ENCODE measurements around the gene ADIPOQ. TPM values are rescaled to one million over a fixed set of nuclear protein-coding genes. Genes with fewer than 3 reads are reported as not detected.

Gene ADIPOQ
- total and polyA plus RNA-seq, 2 of the 13 experiments (the other 11 are each of a cell fraction or from before 2014, with no cell fraction given) = not detected

DNA sequence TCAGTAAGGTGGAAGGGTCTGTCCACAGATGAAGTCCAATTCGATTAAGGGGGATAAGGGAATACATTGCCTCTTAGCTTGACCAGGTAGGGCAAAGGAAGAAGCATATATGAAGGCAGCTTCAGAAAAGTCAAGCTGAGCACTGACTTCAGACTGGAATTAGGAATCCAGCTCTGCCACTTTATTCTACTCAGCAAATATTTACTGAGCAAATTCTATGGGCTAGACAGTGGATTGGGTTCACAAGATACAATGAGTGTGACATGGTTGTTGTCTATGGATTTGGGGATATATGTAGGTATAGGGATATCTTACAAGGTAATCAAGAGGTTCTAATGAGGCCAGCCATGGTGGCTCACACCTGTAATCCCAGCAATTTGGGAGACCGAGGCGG, 526 bp downstream of the ADIPOQ start:
- no peak overlapping the region for H3K4me2 ChIP-seq (ENCODE audit: low read depth, low read length)
- DNase-seq (ENCODE audit: low spot score) (no peak), FAIRE-seq (no peak), ATAC-seq (peak; percentile 55)
- ChIA-PET CTCF (ENCODE audit: low intra/inter-chr PET ratio, low total read pairs) (no interaction called here), POLR2A (interaction anchor here (0.9 kb wide), 1 partner anchor 196 kb away, joined by 4 read pairs; no protein-coding TSS in a partner anchor)
- WGBS (ENCODE audit: low lambda C conversion rate) = 32% methylated on average over 3 of the region's 3 CpGs
- no peaks in the 10 kb centered on the region for H3K79me2 ChIP-seq (ENCODE audit: insufficient read depth, low read length)
- no peak overlapping the region for H3K9ac ChIP-seq (ENCODE audit: insufficient read depth, low read depth, low read length)
- in situ Hi-C loops (cut with HindIII; ENCODE audit: extremely low pct_ligation_motif_present, low pct_unique_long_range_greater_than_20kb) (no loop called here), intact Hi-C loops (cut with micrococcal nuclease; ENCODE audit: unreplicated experiment) (no loop called here)
- no TSS peak for BruUV-seq (replicated peaks)
- no peaks in the 10 kb centered on the region for H3K9me3 ChIP-seq (ENCODE audit: low read length)
- no peak overlapping the region for H3K27ac ChIP-seq (ENCODE audit: extremely low read length, insufficient read depth, low read length)
- peaks cover 4 to 34% of the 10 kb centered on the region in 2 experiments; a peak in 3 of 5 replicates for H3K27me3 ChIP-seq (ENCODE audit: control insufficient read depth in 1 of 2, insufficient read depth in 2 of 2, low read length in 2 of 2)
- no peaks in the 10 kb centered on the region for H3K36me3 ChIP-seq (replicated peaks in 1 of 2; ENCODE audit: control insufficient read depth in 1 of 2, insufficient read depth in 2 of 2, low read length in 2 of 2)
- H4K20me1 ChIP-seq (ENCODE audit: insufficient read depth, low read length) = no peaks in the 10 kb centered on the region
- TF ChIP-seq MAFK (conservative IDR thresholded peaks at IDR 0.05 in 1 of 2, IDR thresholded peaks at IDR 0.05 in 1 of 2; ENCODE audit: low read length in 2 of 2) (0 out of 4 replicates have a peak, but pooled peaks of 1 of the 2 experiments have one; percentile 7), KMT2A (CRISPR knock-in tag; IDR thresholded peaks at IDR 0.05) (no peak)
- H2AFZ ChIP-seq (ENCODE audit: low read length) = no peak overlapping the region
- H3K4me3 ChIP-seq (replicated peaks in 1 of 3; ENCODE audit: insufficient read depth in 1 of 3, low read depth in 2 of 3, low read length in 3 of 3) = no peak overlapping the region
- peaks cover 17% of the 10 kb centered on the region for H3K4me1 ChIP-seq (ENCODE audit: insufficient read depth, low read length)

DNA sequence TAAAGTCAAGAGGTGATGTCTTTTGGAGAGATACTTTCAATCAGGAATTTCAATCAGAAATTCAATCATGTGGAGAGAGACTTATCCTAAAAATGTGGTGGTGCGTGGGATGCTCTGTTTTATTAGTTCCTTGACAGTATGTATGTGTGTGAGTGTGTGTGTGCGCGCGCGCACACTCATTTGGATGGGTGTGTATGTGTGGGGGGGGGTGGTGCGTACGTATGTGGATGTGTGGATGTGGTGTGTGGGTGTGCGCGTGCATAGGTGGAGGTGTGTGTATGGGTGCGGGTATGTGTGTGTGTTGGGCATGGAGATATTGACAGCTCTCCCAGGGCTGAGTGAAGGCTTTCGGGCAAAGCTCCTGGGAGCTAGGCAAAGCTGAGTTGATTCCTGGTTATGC, 2.4 kb downstream of the ADIPOQ start:
- CTCF ChIA-PET (ENCODE audit: low intra/inter-chr PET ratio, low total read pairs) = no interaction called here
- no peak for FAIRE-seq

More for the DNA sequence above, 2.4 kb downstream of the ADIPOQ start:
- Histone ChIP-seq H3K4me3 (replicated peaks in 1 of 3; ENCODE audit: insufficient read depth in 1 of 3, low read depth in 2 of 3, low read length in 3 of 3) (no peak overlapping the region), H3K27ac (ENCODE audit: extremely low read length, insufficient read depth, low read length) (no peak overlapping the region), H3K4me1 (ENCODE audit: insufficient read depth, low read length) (peaks cover 17% of the 10 kb centered on the region), H3K9me3 (ENCODE audit: low read length) (no peaks in the 10 kb centered on the region), H2AFZ (ENCODE audit: low read length) (no peak overlapping the region), H3K36me3 (replicated peaks in 1 of 2; ENCODE audit: control insufficient read depth in 1 of 2, insufficient read depth in 2 of 2, low read length in 2 of 2) (no peaks in the 10 kb centered on the region), H3K4me2 (ENCODE audit: low read depth, low read length) (no peak overlapping the region), H3K9ac (ENCODE audit: insufficient read depth, low read depth, low read length) (no peak overlapping the region), H3K27me3 (ENCODE audit: control insufficient read depth in 1 of 2, insufficient read depth in 2 of 2, low read length in 2 of 2) (peaks cover 4 to 24% of the 10 kb centered on the region in 2 experiments; a peak in 3 of 5 replicates), H4K20me1 (ENCODE audit: insufficient read depth, low read length) (no peaks in the 10 kb centered on the region), H3K79me2 (ENCODE audit: insufficient read depth, low read length) (no peaks in the 10 kb centered on the region)
- intact Hi-C loops (cut with micrococcal nuclease; ENCODE audit: unreplicated experiment) (loop anchor here (5.0 kb wide), 1 partner anchor 307 kb away; no protein-coding TSS in a partner anchor), in situ Hi-C loops (cut with HindIII; ENCODE audit: extremely low pct_ligation_motif_present, low pct_unique_long_range_greater_than_20kb) (no loop called here)
- POLR2A ChIA-PET = no interaction called here
- BruUV-seq (replicated peaks) = no TSS peak
- TF ChIP-seq ZNF543 (CRISPR knock-in tag; IDR thresholded peaks at IDR 0.05) (no peak), ZNF570 (CRISPR knock-in tag; IDR thresholded peaks at IDR 0.05; ENCODE audit: borderline replicate concordance) (no peak), ZNF619 (CRISPR knock-in tag; IDR thresholded peaks at IDR 0.05) (no peak), ZNF7 (CRISPR knock-in tag; IDR thresholded peaks at IDR 0.05) (no peak), ZNF343 (CRISPR knock-in tag; IDR thresholded peaks at IDR 0.05) (no peak), TOPORS (CRISPR knock-in tag; IDR thresholded peaks at IDR 0.05) (no peak)
- TF ChIP-seq, protein P1, sequence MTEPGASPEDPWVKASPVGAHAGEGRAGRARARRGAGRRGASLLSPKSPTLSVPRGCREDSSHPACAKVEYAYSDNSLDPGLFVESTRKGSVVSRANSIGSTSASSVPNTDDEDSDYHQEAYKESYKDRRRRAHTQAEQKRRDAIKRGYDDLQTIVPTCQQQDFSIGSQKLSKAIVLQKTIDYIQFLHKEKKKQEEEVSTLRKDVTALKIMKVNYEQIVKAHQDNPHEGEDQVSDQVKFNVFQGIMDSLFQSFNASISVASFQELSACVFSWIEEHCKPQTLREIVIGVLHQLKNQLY (CRISPR knock-in tag; IDR thresholded peaks at IDR 0.05) = no peak
- no peak for ATAC-seq
- DNase-seq (ENCODE audit: low spot score) = no peak
- 70% methylated on average over 11 of the region's 11 CpGs for WGBS (ENCODE audit: low lambda C conversion rate)
